Measurements from ENCODE around the gene CACNA1D. TPM values are rescaled to one million over a fixed set of nuclear protein-coding genes. Genes with fewer than 3 reads are reported as not detected.

CACNA1D gene
- total RNA-seq, 4 donors from 2014 or later = 0.75 to 2.5 (median 1.2) TPM

DNA sequence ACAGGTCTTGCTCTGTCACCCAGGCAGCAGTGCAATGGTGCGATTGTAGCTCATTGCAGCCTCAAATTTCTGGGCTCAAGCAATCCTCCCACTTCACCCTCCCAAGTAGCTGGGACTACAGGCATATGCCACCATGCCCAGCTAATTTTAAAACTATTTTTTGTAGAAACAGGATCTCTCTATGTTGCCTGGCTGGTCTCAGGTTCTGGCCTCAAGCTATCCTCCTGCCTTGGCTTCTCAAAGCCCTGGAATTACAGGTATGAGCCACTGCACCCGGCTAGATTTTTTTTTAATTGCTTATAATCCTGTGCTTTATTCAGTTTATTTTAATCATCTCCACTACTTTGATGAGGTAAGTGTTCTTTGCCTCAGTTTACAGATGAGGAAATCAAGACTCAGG, 195.3 kb downstream of the CACNA1D start:
- WGBS = 76% methylated on average over 2 of the region's 2 CpGs
- DNase-seq (ENCODE audit: extremely low spot score) = no peak
- no peaks in the 10 kb centered on the region for H3K4me1 ChIP-seq

DNA sequence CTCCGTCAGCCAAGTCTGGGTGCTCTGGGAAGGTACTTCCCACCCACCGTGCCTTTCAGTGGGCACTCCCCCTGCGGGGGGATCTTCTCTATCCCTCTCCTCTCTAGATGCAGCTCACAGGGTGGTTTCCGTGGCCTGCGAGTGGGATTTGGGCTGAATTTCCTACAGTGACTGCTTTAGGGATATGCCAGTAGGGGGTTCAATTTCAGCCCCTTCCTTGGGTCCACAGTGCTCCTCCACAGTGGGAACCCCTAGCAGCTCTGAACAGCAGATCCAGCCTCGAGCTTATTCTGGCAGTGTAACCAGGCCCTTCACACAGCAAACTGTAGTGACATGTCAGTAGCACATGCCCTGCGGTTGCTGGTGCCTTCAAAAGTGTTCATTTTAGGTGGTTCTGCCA, 196.1 kb downstream of the CACNA1D start:
- intact Hi-C loops (cut with DNase I) = no loop called here
- no peaks in the 10 kb centered on the region for H3K36me3 ChIP-seq
- no peaks in the 10 kb centered on the region for H3K27me3 ChIP-seq
- H3K4me3 ChIP-seq = no peak overlapping the region
- WGBS = 90% methylated on average over 7 of the region's 7 CpGs
- DNase-seq (ENCODE audit: extremely low spot score) = peak; percentile 89
- no peaks in the 10 kb centered on the region for H3K4me1 ChIP-seq
- TF ChIP-seq EP300 (IDR thresholded peaks at IDR 0.05) (no peak), POLR2A (IDR thresholded peaks at IDR 0.05; ENCODE audit: low read depth) (no peak), POLR2AphosphoS5 (IDR thresholded peaks at IDR 0.05) (no peak)
- TF ChIP-seq, protein P1, sequence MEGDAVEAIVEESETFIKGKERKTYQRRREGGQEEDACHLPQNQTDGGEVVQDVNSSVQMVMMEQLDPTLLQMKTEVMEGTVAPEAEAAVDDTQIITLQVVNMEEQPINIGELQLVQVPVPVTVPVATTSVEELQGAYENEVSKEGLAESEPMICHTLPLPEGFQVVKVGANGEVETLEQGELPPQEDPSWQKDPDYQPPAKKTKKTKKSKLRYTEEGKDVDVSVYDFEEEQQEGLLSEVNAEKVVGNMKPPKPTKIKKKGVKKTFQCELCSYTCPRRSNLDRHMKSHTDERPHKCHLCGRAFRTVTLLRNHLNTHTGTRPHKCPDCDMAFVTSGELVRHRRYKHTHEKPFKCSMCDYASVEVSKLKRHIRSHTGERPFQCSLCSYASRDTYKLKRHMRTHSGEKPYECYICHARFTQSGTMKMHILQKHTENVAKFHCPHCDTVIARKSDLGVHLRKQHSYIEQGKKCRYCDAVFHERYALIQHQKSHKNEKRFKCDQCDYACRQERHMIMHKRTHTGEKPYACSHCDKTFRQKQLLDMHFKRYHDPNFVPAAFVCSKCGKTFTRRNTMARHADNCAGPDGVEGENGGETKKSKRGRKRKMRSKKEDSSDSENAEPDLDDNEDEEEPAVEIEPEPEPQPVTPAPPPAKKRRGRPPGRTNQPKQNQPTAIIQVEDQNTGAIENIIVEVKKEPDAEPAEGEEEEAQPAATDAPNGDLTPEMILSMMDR (IDR thresholded peaks at IDR 0.05) = no peak
- no peaks in the 10 kb centered on the region for H3K9me3 ChIP-seq
- no peak overlapping the region for H3K27ac ChIP-seq (replicated peaks in 1 of 4)

More for the DNA sequence above, 195.3 kb downstream of the CACNA1D start:
- intact Hi-C loops (cut with DNase I) = no loop called here
- H3K9me3 ChIP-seq = no peaks in the 10 kb centered on the region
- H3K27me3 ChIP-seq = no peaks in the 10 kb centered on the region
- H3K36me3 ChIP-seq = no peaks in the 10 kb centered on the region
- H3K4me3 ChIP-seq = no peak overlapping the region
- TF ChIP-seq EP300 (IDR thresholded peaks at IDR 0.05) (no peak), POLR2A (IDR thresholded peaks at IDR 0.05; ENCODE audit: low read depth) (no peak), POLR2AphosphoS5 (IDR thresholded peaks at IDR 0.05) (no peak)
- TF ChIP-seq, protein P1 (IDR thresholded peaks at IDR 0.05) = no peak
- no peak overlapping the region for H3K27ac ChIP-seq (replicated peaks in 1 of 4)

DNA sequence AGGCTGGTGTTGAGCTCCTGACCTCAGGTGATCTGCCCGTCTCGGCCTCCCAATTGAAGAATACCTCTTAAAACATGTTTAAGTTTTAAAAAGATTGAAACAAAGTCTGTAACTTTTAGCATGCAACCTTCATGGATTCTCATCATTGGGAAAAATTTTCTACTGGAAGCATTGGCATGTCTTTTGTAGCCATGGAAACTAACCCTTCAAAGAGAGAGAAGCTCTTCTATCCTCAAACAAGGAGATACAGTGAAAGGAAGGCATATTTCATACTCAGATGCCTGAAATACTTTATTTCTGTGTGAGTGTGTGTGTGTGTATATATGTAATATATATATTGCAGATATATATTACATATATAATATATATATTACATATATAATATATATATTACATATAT, 196.9 kb downstream of the CACNA1D start:
- intact Hi-C loops (cut with DNase I) = no loop called here
- no peaks in the 10 kb centered on the region for H3K27me3 ChIP-seq
- no peak for DNase-seq (ENCODE audit: extremely low spot score)

DNA sequence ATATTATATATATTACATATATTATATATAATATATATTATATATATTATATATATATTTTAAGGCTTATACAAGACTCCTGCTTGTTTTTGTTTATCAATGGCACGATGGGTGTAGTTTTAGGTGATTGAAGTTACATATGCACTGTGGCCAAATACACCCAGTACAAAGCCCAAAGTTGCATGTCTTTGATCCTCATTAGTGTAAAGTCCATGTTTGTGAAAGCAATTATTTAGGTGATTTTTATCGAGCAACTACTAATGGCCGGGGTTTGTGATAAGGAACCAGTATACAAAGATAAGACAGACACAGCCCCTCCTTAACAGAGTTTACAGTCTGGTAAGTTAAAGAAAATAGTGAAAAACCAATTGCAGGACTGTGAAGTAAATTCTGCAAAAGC, 197.5 kb downstream of the CACNA1D start:
- H3K4me3 ChIP-seq = no peak overlapping the region
- 91% methylated on average over 3 of the region's 3 CpGs for whole genome bisulfite sequencing
- H3K27ac ChIP-seq (replicated peaks in 1 of 4) = no peak overlapping the region
- no peaks in the 10 kb centered on the region for H3K4me1 ChIP-seq
- intact Hi-C loops (cut with DNase I) = no loop called here
- TF ChIP-seq POLR2A (IDR thresholded peaks at IDR 0.05; ENCODE audit: low read depth) (no peak), POLR2AphosphoS5 (IDR thresholded peaks at IDR 0.05) (no peak), EP300 (IDR thresholded peaks at IDR 0.05) (no peak)
- TF ChIP-seq, protein P1 (IDR thresholded peaks at IDR 0.05) = no peak
- no peak for DNase-seq (ENCODE audit: extremely low spot score)
- no peaks in the 10 kb centered on the region for H3K9me3 ChIP-seq
- no peaks in the 10 kb centered on the region for H3K36me3 ChIP-seq
- H3K27me3 ChIP-seq = no peaks in the 10 kb centered on the region

More for the DNA sequence above, 196.9 kb downstream of the CACNA1D start:
- Histone ChIP-seq H3K4me1 (no peaks in the 10 kb centered on the region), H3K9me3 (no peaks in the 10 kb centered on the region), H3K4me3 (no peak overlapping the region), H3K36me3 (no peaks in the 10 kb centered on the region), H3K27ac (replicated peaks in 1 of 4) (no peak overlapping the region)
- WGBS = 100% methylated on average over 2 of the region's 2 CpGs
- TF ChIP-seq POLR2A (IDR thresholded peaks at IDR 0.05; ENCODE audit: low read depth) (no peak), POLR2AphosphoS5 (IDR thresholded peaks at IDR 0.05) (no peak), EP300 (IDR thresholded peaks at IDR 0.05) (no peak)
- TF ChIP-seq, protein P1 (IDR thresholded peaks at IDR 0.05) = no peak

DNA sequence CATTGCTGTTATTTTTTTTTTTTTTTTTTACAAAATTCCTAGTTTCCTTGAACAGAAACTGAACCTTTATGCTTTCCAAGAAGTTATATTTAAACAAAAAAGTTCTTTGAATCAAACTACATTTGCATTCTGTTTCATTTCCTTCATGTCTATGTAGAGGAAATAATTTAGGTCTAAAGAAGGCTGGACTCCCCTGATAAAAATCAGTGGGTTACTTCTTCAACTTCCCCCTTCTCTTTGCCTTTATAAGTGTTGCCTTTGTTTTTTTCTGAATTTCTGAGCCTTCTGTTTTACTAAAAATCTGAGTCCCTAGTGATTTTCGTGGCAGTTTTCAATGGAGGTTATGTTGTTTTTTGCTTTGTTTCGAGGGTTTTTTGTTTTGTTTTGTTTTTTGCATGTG, 199.0 kb downstream of the CACNA1D start:
- Histone ChIP-seq H3K36me3 (no peaks in the 10 kb centered on the region), H3K9me3 (no peaks in the 10 kb centered on the region), H3K4me3 (no peak overlapping the region), H3K27me3 (no peaks in the 10 kb centered on the region), H3K4me1 (no peaks in the 10 kb centered on the region), H3K27ac (replicated peaks in 1 of 4) (no peak overlapping the region)
- TF ChIP-seq, protein P1 (IDR thresholded peaks at IDR 0.05) = no peak
- TF ChIP-seq POLR2AphosphoS5 (IDR thresholded peaks at IDR 0.05) = no peak
- no peak for TF ChIP-seq EP300 (IDR thresholded peaks at IDR 0.05)
- TF ChIP-seq POLR2A (IDR thresholded peaks at IDR 0.05; ENCODE audit: low read depth) = no peak
- intact Hi-C loops (cut with DNase I) = no loop called here
- WGBS = 73% methylated on average over 2 of the region's 2 CpGs
- DNase-seq (ENCODE audit: extremely low spot score) = no peak

Measured in esophagus muscularis mucosa (tissue), 4 donors.